DOHH2 (cell line): Measurements from ENCODE around the gene PTK7.

Experiments
- H3F3A ChIP-seq: fragments of 200-600 bp; sonication (generic), shearing (Covaris generic); 2 replicates; pipeline ENCODE4 v1.6.0; 2016; ENCODE audit warnings: antibody characterized with exemption, mild to moderate bottlenecking; ENCODE audit not compliant: control insufficient read depth, insufficient read depth
- H3K27ac ChIP-seq: fragments of 200-600 bp; sonication (generic); 2 replicates; pipeline ENCODE4 v1.5.1; 2014; ENCODE audit warnings: low read depth, mild to moderate bottlenecking, low read length, moderate library complexity
- H3K27me3 ChIP-seq: fragments of 200-600 bp; sonication (generic); 2 replicates; pipeline ENCODE4 v1.6.1; 2014; ENCODE audit warnings: mild to moderate bottlenecking, low read length, mixed read lengths; ENCODE audit not compliant: control insufficient read depth
- H3K36me3 ChIP-seq: fragments of 200-600 bp; sonication (generic); 2 replicates; pipeline ENCODE4 v1.6.1; 2014; ENCODE audit warnings: mild to moderate bottlenecking, low read length, moderate library complexity, mixed read lengths; ENCODE audit not compliant: control insufficient read depth
- H3K4me1 ChIP-seq: fragments of 200-600 bp; sonication (generic); 2 replicates; pipeline ENCODE4 v1.6.1; 2014; ENCODE audit warnings: mild to moderate bottlenecking, low read length, mixed read lengths; ENCODE audit not compliant: control insufficient read depth
- H3K4me2 ChIP-seq: fragments of 200-600 bp; sonication (generic); 2 replicates; pipeline ENCODE4 v1.6.0; 2014; ENCODE audit warnings: mild to moderate bottlenecking, low read length, moderate library complexity
- H3K4me3 ChIP-seq: fragments of 200-600 bp; sonication (generic); 2 replicates; pipeline ENCODE4 v1.5.1; 2014; ENCODE audit warnings: mild to moderate bottlenecking, low read length, mixed read lengths
- H3K79me2 ChIP-seq: fragments of 200-600 bp; sonication (generic); 2 replicates; pipeline ENCODE4 v1.6.1; 2014; ENCODE audit warnings: mild to moderate bottlenecking, low read length, mixed read lengths; ENCODE audit not compliant: control insufficient read depth
- H3K9me2 ChIP-seq: fragments of 200-600 bp; sonication (generic); replicated peaks from 2 replicates; pipeline ENCODE4 v1.6.1; 2014; ENCODE audit warnings: mild to moderate bottlenecking, low read length, mixed read lengths; ENCODE audit not compliant: control insufficient read depth
- H3K9me3 ChIP-seq: fragments of 200-600 bp; sonication (generic); 2 replicates; pipeline ENCODE4 v1.6.1; 2014; ENCODE audit warnings: antibody characterized with exemption, low read length, mixed read lengths; ENCODE audit not compliant: control insufficient read depth, insufficient read depth
- H4K20me1 ChIP-seq: fragments of 200-600 bp; sonication (generic); 2 replicates; pipeline ENCODE4 v1.6.0; 2014; ENCODE audit warnings: low read depth, mild to moderate bottlenecking, antibody characterized with exemption, low read length, moderate library complexity; ENCODE audit not compliant: control insufficient read depth, insufficient read depth
- CTCF ChIP-seq: fragments of 200-600 bp; sonication (generic); IDR thresholded peaks from one replicate; pipeline ENCODE4 v1.5.1; 2014; ENCODE audit warnings: antibody characterized with exemption, mild to moderate bottlenecking, low read depth, low read length; ENCODE audit not compliant: poor library complexity, severe bottlenecking
- EZH2phosphoT487 ChIP-seq: fragments of 200-600 bp; sonication (generic); IDR thresholded peaks from 2 replicates; pipeline ENCODE4 v1.6.1; 2017; ENCODE audit warnings: borderline replicate concordance, mild to moderate bottlenecking, antibody characterized with exemption, low read length, moderate library complexity, mixed read lengths

Gene PTK7

GRCh38 chr6:43050981-43051380 is 25.1 kb upstream of the PTK7 start:
- TF ChIP-seq CTCF (no peak), EZH2phosphoT487 (no peak)
- Histone ChIP-seq H3K4me3 (no peak overlapping the region), H3F3A (peaks cover 9% of the 10 kb centered on the region), H3K4me1 (peaks cover 15% of the 10 kb centered on the region), H3K9me2 (no peaks in the 10 kb centered on the region), H3K9me3 (no peaks in the 10 kb centered on the region), H3K79me2 (peaks cover 9% of the 10 kb centered on the region), H3K36me3 (peaks cover 14% of the 10 kb centered on the region), H3K27me3 (no peaks in the 10 kb centered on the region), H3K27ac (no peak overlapping the region), H3K4me2 (no peak overlapping the region), H4K20me1 (no peaks in the 10 kb centered on the region)

GRCh38 chr6:43052225-43052841 is 23.8 kb upstream of the PTK7 start:
- no peaks in the 10 kb centered on the region for H3K9me3 ChIP-seq
- peaks cover 15% of the 10 kb centered on the region for H3K4me1 ChIP-seq
- H4K20me1 ChIP-seq: no peaks in the 10 kb centered on the region
- H3K9me2 ChIP-seq: no peaks in the 10 kb centered on the region
- no peak overlapping the region for H3K27ac ChIP-seq
- peaks cover 9% of the 10 kb centered on the region for H3F3A ChIP-seq
- H3K79me2 ChIP-seq: peaks cover 9% of the 10 kb centered on the region
- TF ChIP-seq CTCF (no peak), EZH2phosphoT487 (no peak)
- peak overlapping the region; percentile 80 for H3K4me3 ChIP-seq
- H3K36me3 ChIP-seq: peaks cover 16% of the 10 kb centered on the region
- H3K27me3 ChIP-seq: no peaks in the 10 kb centered on the region
- peak overlapping the region; percentile 81 for H3K4me2 ChIP-seq

GRCh38 chr6:43052842-43053544 is 23.1 kb upstream of the PTK7 start:
- peaks cover 9% of the 10 kb centered on the region for H3F3A ChIP-seq
- H3K9me2 ChIP-seq: no peaks in the 10 kb centered on the region
- H3K9me3 ChIP-seq: no peaks in the 10 kb centered on the region
- H3K27ac ChIP-seq: peak overlapping the region; percentile 33
- peaks cover 14% of the 10 kb centered on the region for H3K79me2 ChIP-seq
- peak overlapping the region; percentile 81 for H3K4me2 ChIP-seq
- H3K27me3 ChIP-seq: no peaks in the 10 kb centered on the region
- H4K20me1 ChIP-seq: no peaks in the 10 kb centered on the region
- peaks cover 18% of the 10 kb centered on the region for H3K4me1 ChIP-seq
- peaks cover 21% of the 10 kb centered on the region for H3K36me3 ChIP-seq
- TF ChIP-seq CTCF: no peak
- TF ChIP-seq EZH2phosphoT487: no peak
- peak overlapping the region; percentile 80 for H3K4me3 ChIP-seq
